Measurements from ENCODE around the gene TSPAN14. TPM values are rescaled to one million over a fixed set of nuclear protein-coding genes. Genes with fewer than 3 reads are reported as not detected.

The TSPAN14 gene
- 34.4 and 54.2 TPM in 2 replicates for total RNA-seq

GRCh38 chr10:80453842-80454512 is at the start of gene TSPAN14:
TSS of gene TSPAN14 (plus strand) at chr10:80454310. CDS start at chr10:80489234, 34,924 bp downstream.

GRCh38 chr10:80408242-80409101 is 45.6 kb upstream of the TSPAN14 start, which contains the start of gene PRXL2A:
TSS of gene PRXL2A (plus strand) at chr10:80408551. CDS start at chr10:80420468, 11,917 bp downstream.

GRCh38 chr10:80537736-80538480 is 83.8 kb downstream of the TSPAN14 start, which contains the start of gene SH2D4B:
TSS of gene SH2D4B (plus strand) at chr10:80537902. CDS start at chr10:80538332, 430 bp downstream.

Other genes starting within 250 kb of the TSPAN14 start
- 139 and 147 TPM in 2 replicates for gene ANXA11, start 248.8 kb upstream of the TSPAN14 start, total RNA-seq
- not detected in 2 replicates for gene MAT1A, start 164.7 kb upstream of the TSPAN14 start, total RNA-seq
- gene DYDC1, start 97.6 kb upstream of the TSPAN14 start, total RNA-seq, result not detected in 2 replicates
- not detected in 2 replicates for gene DYDC2, start 97.5 kb upstream of the TSPAN14 start, total RNA-seq
- 13.2 and 15.0 TPM in 2 replicates for gene PRXL2A, start 45.8 kb upstream of the TSPAN14 start, total RNA-seq
- gene SH2D4B, start 83.6 kb downstream of the TSPAN14 start, total RNA-seq, result not detected in 2 replicates